Measurements from ENCODE around the gene CTCF.
"Not testable (repeated sequence)": the region's sequence is repeated elsewhere in the genome, so short reads cannot be mapped to it uniquely, and the experiment has no call there.

The CTCF gene

GRCh38 chr16:67562526-67562917, at the start of gene CTCF:
Gene CTCF, plus strand, starts transcription at chr16:67562526. Its CDS starts 48,307 bp downstream, at chr16:67610833.
- in situ Hi-C loops (cut with MboI; ENCODE audit: low pct_unique_long_range_greater_than_20kb, low sequenced_read_pairs) = no loop called here
- peak; percentile 69 for DNase-seq

- in situ Hi-C loops (cut with MboI; ENCODE audit: low pct_unique_long_range_greater_than_20kb, low sequenced_read_pairs); DNase-seq: not testable (repeated sequence)
Observed at GRCh38 chr16:67513892-67514291, 48.4 kb upstream of the CTCF start.

DNA sequence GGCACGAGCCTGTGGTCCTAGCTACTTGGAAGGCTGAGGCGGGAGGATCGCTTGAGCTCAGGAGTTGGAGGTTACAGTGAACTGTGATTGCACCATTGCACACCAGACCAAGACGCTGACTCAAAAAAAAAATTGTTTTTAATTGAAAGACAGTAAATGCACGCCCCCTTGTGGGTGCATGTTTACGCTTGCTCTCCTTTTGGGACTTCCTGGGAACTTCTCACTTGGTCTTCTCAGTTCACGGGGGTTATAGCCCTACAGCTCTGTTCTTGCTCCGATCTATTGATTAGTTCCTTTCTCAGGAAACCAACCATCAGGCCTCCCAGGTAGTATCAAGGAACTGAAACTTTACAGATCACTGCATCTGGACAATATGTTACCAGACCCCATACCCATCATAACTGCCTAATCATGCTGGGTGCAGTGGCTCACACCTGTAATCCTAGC, 47.9 kb upstream of the CTCF start:
- in situ Hi-C loops (cut with MboI; ENCODE audit: low pct_unique_long_range_greater_than_20kb, low sequenced_read_pairs) = no loop called here
- peak; percentile 90 for DNase-seq

DNA sequence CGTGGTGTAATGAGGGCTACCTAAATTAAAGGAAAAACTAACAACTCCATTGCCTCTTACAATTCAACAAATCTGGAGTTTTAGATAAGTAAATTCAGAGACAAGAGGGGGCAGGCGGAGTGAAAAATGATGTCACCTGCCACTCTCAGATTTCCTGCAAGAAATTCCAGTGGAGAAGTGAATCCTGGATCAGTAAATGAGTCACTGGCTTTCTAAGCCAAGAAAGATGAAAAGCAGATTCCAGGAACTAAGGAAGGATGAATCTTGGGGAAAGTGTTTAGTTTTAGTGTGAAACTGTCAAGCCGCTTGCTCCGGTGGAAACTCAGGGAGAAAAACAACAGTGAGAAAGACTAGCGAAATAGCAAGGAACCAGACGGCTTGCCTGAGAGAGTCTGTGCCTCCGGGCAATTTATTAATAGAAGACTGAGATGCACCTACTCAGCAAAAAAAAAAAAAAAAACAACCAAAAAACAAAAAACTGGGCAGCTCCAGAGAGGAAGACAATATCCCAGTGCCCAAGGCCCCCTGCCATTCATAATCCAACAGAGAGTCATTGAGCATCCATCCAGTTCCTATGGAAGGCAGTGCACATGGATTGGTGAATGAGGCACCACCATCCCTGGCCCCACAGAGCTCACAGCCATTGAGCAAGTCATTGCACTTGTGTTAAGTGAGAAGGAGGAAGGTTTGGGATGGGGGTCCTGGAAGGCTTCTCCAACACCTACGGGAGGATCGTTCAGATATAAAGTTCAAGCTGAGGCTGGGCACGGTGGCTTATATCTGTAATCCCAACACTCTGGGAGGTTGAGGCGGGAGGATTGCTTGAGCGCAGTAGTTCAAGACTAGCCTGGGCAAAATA, 45.8 kb upstream of the CTCF start:
- in situ Hi-C loops (cut with MboI; ENCODE audit: low pct_unique_long_range_greater_than_20kb, low sequenced_read_pairs) = no loop called here
- no peak for DNase-seq

DNA sequence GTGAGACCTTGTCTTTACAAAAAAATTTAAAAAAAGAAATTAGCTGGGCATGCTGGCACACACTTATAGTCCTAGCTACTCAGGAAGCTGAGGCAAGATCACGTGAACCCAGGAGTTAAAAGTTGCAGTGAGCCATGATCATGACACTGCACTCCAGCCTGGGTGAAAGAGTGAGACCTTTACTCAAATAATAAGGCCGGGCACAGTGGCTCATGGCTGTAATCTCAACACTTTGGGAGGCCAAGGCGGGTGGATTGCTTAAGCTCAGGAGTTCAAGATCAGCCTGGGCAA, 45.2 kb upstream of the CTCF start:
- in situ Hi-C loops (cut with MboI; ENCODE audit: low pct_unique_long_range_greater_than_20kb, low sequenced_read_pairs) = no loop called here
- no peak for DNase-seq

DNA sequence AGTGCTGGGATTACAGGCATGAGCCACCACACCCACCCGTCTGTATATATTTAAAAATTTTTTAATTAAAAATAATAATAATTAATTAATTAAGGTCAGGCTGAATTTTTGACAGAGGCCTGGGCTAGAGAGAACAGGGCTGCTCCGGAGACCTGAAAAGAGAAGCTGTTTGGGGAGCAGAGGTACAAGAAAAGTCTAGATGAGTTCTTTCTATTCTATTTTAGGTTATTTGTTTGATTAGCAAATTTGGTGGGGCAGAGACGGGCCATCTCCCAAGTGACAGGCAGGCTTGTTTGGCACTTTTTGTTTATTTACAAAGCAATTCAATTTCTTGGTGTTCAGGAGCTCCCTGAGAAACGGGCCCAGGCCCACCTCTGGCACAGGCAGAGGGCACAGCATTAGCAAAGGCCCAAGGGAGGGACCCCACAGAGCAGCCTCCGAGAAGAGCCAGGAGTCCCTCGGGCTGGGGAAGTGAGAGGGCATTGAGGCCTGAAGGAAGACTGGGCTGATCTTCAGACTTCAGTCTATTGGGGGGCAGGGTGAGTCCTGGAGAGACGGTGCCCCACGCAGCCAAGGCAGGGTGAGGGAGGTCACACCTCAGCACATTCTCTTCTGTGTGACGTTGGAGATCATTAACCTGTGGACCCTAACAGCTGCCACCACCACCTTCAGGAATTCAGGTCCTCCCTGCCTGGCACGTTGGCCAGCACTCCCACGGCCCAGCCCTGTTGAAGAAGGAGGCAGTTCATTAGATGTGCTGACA, 44.5 kb upstream of the CTCF start:
- in situ Hi-C loops (cut with MboI; ENCODE audit: low pct_unique_long_range_greater_than_20kb, low sequenced_read_pairs) = no loop called here
- no peak for DNase-seq

DNA sequence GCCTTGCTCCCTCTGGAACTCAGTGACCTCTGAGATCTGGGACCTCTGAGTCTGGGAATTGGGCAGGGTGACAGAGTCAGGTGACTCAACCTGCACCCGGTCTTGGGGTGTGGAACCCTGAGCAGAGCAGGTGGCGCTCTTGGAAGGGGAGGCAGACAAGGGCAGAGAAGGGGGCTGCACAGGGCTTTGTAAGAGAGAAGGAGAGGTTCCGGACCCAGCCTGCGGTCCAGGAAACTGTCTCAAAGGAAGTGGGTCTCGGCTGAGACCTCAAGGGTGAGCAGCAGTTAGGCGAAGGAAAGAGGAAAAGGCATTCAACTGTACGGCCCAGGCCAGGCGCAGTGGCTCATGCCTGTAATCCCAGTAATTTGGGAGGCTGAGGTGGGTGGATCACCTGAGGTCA, 43.6 kb upstream of the CTCF start:
- no peak for DNase-seq
- in situ Hi-C loops (cut with MboI; ENCODE audit: low pct_unique_long_range_greater_than_20kb, low sequenced_read_pairs) = no loop called here

DNA sequence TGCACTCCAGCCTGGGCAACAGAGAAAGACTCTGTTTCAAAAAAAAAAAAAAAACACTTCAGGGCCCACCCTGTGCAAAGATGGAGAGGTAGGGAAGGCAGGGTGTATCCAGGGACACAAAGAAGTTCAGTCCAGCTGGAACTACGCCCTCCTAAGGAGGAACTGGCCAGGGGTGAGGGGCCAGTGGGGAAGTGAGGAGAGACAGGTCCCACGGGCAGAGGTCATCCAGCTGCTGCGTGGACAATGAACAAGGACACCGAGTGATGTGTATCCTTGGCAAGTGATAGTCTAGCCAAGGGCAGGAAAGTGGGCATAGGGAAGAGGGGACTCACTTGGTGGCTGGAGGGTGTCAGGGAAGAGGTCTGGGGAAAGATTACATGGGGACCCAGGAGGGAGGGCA, 43.1 kb upstream of the CTCF start:
- in situ Hi-C loops (cut with MboI; ENCODE audit: low pct_unique_long_range_greater_than_20kb, low sequenced_read_pairs) = no loop called here
- no peak for DNase-seq

DNA sequence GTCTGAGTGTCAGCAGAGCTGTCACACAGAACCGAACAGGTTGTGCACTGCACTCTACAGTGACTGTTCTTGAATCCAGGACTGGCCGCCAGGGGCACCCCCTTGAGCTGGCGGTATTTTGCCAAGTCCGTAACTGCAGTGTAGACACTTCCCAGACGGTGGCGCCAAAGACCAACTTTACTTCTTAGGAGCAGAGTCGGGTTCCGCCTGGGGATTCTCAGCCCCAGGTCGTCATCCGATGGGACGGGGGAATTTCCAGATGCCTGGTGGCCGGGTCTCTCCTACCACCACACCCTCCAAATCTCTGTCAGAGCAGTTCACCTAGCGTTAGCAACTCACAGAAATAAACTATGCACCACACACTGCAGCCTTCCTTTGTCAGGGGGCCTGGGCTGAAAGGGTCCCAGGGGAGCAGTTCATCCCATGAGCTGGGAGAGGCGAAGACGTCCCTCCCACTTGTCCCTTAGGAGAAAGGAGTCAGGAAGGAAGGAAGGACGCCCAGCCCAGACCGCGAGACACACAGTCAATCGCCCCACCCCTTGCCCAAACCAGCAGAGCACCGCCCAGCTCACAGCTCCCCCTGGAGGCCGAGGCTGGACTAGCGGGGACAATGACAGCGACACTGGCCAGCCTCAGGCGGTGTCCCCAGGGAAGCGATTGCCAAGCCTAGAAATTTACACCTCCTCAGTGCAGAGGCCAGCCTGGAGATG, 41.1 kb upstream of the CTCF start:
- in situ Hi-C loops (cut with MboI; ENCODE audit: low pct_unique_long_range_greater_than_20kb, low sequenced_read_pairs) = no loop called here
- DNase-seq = peak; percentile 97

DNA sequence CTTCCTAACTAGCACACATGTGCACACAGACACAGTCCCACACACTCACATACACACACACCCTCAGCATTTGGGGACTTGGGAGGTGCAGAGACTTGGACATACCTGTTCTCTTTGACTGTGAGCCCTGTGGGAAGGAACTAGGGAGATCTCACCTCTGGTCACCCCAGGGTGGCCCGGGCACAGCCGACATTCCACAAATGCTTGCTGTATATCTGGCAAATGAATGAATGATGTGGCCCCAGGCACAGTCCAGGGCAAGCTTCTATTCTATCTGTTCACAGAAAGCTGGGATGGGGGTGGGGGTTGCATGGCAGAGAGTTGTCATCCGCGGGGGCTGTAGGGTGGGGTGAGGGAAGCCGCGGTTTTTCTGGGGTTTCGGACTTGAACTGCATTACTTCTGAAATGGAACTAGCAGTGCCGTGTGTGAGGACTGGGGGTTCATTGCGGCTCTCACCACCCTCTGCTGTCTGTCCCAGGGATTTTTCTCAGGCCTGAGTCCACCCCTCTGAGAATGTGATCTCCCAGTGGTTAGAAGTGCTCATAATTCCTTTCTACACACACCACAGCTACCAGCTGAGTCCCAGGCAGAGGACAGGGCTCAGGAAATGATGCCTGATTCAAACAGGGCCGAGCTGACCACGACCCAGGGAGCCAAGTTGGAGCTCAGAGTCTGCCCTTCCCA, 37.0 kb upstream of the CTCF start:
- no peak for DNase-seq
- in situ Hi-C loops (cut with MboI; ENCODE audit: low pct_unique_long_range_greater_than_20kb, low sequenced_read_pairs) = no loop called here

GRCh38 chr16:67526149-67526791, 36.1 kb upstream of the CTCF start:
- no peak for DNase-seq
- in situ Hi-C loops (cut with MboI; ENCODE audit: low pct_unique_long_range_greater_than_20kb, low sequenced_read_pairs) = no loop called here

GRCh38 chr16:67528222-67528869, 34.0 kb upstream of the CTCF start, which contains the start of gene RIPOR1:
Gene RIPOR1, plus strand, starts transcription at chr16:67528829. Its CDS starts 9,618 bp downstream, at chr16:67538447.
- DNase-seq = no peak
- in situ Hi-C loops (cut with MboI; ENCODE audit: low pct_unique_long_range_greater_than_20kb, low sequenced_read_pairs) = no loop called here

DNA sequence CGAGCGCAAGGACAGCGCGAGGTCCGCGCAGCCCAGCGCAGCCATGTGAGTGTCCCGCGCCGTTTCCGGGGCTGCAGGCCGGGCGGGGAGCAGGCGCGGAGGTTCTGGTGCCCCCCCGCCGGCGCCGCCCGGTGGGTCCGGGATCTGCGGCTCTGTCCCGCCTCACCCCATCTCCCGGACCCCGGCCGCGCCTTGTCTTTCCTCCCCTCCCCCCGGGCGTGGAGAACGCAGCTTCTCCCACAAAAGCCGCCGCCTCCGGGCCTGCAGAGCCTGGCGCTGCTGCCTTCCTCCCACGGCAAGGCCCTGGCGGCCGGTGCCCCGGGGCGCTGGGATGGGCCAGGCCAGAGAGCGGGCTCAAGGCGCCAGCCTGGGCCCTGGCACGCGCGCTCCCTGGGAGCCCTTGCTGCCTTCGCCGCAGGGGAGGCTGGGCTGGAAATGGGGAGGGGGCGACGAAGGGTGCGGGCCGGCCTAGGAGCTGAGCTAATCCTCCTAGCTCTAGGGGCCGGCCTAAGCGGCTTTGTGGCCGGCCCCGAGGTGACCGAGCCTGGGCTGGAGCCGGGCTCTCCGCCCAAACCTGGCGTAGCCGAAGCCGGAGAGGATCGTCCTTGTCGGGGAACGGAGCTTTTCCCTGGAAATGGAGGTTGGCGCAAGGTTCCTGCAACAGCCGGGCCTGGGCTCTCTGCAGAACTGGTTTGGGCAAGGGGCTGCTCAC, 33.3 kb upstream of the CTCF start:
- DNase-seq = peak; percentile 40

GRCh38 chr16:67529582-67530012, 32.7 kb upstream of the CTCF start:
- in situ Hi-C loops (cut with MboI; ENCODE audit: low pct_unique_long_range_greater_than_20kb, low sequenced_read_pairs) = no loop called here
- no peak for DNase-seq

More for the DNA sequence above, 33.3 kb upstream of the CTCF start:
- in situ Hi-C loops (cut with MboI; ENCODE audit: low pct_unique_long_range_greater_than_20kb, low sequenced_read_pairs) = no loop called here

DNA sequence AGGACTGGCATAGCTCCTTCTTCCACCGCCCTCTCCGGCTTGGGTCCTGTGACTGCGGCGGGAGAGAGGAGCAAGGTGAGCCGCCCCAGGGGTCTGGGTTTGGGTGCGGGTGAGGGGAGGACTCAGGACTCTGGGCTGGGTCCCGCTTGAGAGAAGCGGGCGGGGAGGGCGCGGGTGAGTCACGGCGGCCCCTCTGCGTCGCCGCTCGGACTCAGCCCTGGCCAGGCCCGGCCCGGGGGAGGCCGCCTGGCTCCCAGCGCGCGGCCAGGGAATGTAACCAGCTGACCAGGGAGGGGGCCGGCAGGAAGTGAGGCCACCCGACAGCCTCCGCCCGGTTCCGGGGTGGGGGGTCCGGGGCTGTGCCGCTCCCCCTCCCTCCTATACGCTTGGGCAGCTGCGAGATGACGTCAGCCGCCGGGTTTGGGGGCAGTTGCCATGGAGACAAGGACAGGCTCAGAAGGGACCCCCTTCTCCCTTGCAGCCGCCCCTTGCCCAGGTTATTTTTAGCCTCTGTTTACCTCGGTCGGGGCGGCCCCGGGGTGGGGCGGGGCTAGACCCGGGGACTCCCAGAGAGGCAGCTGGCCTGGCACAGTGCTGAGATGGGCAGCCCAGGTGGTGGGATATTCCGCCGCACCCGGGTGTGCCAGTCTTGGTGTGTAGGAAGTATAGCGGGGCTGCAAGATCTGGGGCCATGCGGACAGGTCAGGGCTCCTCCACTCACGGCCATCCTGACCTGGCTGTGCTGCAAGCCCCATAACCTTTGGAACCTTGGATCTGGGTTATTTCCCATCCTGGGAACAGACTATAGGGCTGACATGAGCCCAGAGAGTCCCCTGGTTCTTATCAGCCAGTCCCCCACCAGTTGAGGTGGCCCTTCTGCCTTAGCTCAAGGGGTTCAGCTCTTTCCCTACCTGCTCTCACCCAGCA, 32.0 kb upstream of the CTCF start:
- DNase-seq = no peak
- in situ Hi-C loops (cut with MboI; ENCODE audit: low pct_unique_long_range_greater_than_20kb, low sequenced_read_pairs) = no loop called here

GRCh38 chr16:67531247-67531646, 31.1 kb upstream of the CTCF start:
- DNase-seq = peak; percentile 45
- in situ Hi-C loops (cut with MboI; ENCODE audit: low pct_unique_long_range_greater_than_20kb, low sequenced_read_pairs) = no loop called here
